ENCODE measurements around the gene EPHB1. TPM values are rescaled to one million over a fixed set of nuclear protein-coding genes. Genes with fewer than 3 reads are reported as not detected.

EPHB1 gene
- total and polyA plus RNA-seq, 2 experiments from 2014 or later: 0.45 to 1.7 TPM

- Histone ChIP-seq H3K27ac (no peak overlapping the region), H3K9me3 (ENCODE audit: low read depth) (no peaks in the 10 kb centered on the region), H3K27me3 (no peaks in the 10 kb centered on the region), H3K4me1 (ENCODE audit: low read depth) (no peaks in the 10 kb centered on the region), H3K36me3 (no peaks in the 10 kb centered on the region), H3K4me3 (no peak overlapping the region)
- TF ChIP-seq CTCF (IDR thresholded peaks at IDR 0.05; ENCODE audit: low read depth, low read length): no peak
- DNase-seq (ENCODE audit: low read depth in 1 of 2, low spot score in 1 of 2): no peak
These were observed 106.4 kb downstream of the EPHB1 start for GRCh38 chr3:134901461-134901860.

- H3K4me3 ChIP-seq: no peak overlapping the region
- H3K27me3 ChIP-seq: no peaks in the 10 kb centered on the region
- no peak for TF ChIP-seq CTCF (IDR thresholded peaks at IDR 0.05; ENCODE audit: low read depth, low read length)
- H3K27ac ChIP-seq: no peak overlapping the region
- DNase-seq (ENCODE audit: low read depth in 1 of 2, low spot score in 1 of 2): no peak
- H3K9me3 ChIP-seq (ENCODE audit: low read depth): no peaks in the 10 kb centered on the region
- H3K36me3 ChIP-seq: no peaks in the 10 kb centered on the region
- H3K4me1 ChIP-seq (ENCODE audit: low read depth): no peaks in the 10 kb centered on the region
These were observed 108.8 kb downstream of the EPHB1 start for GRCh38 chr3:134903837-134904236.

GRCh38 chr3:134904241-134904771 lies 109.2 kb downstream of the EPHB1 start:
- no peaks in the 10 kb centered on the region for H3K27me3 ChIP-seq
- H3K9me3 ChIP-seq (ENCODE audit: low read depth): no peaks in the 10 kb centered on the region
- no peak overlapping the region for H3K27ac ChIP-seq
- H3K36me3 ChIP-seq: no peaks in the 10 kb centered on the region
- H3K4me3 ChIP-seq: no peak overlapping the region
- no peak for TF ChIP-seq CTCF (IDR thresholded peaks at IDR 0.05; ENCODE audit: low read depth, low read length)
- no peaks in the 10 kb centered on the region for H3K4me1 ChIP-seq (ENCODE audit: low read depth)
- no peak for DNase-seq (ENCODE audit: low read depth in 1 of 2, low spot score in 1 of 2)

GRCh38 chr3:134904776-134905646 lies 110.0 kb downstream of the EPHB1 start:
- H3K9me3 ChIP-seq (ENCODE audit: low read depth): no peaks in the 10 kb centered on the region
- TF ChIP-seq CTCF (IDR thresholded peaks at IDR 0.05; ENCODE audit: low read depth, low read length): no peak
- no peak overlapping the region for H3K4me3 ChIP-seq
- DNase-seq (ENCODE audit: low read depth in 1 of 2, low spot score in 1 of 2): peak in 1 of 2 donors; percentile 24
- no peaks in the 10 kb centered on the region for H3K36me3 ChIP-seq
- H3K27me3 ChIP-seq: no peaks in the 10 kb centered on the region
- H3K27ac ChIP-seq: no peak overlapping the region
- no peaks in the 10 kb centered on the region for H3K4me1 ChIP-seq (ENCODE audit: low read depth)

GRCh38 chr3:134905647-134905935 lies 110.5 kb downstream of the EPHB1 start:
- TF ChIP-seq CTCF (IDR thresholded peaks at IDR 0.05; ENCODE audit: low read depth, low read length): no peak
- Histone ChIP-seq H3K27ac (no peak overlapping the region), H3K4me3 (no peak overlapping the region), H3K4me1 (ENCODE audit: low read depth) (no peaks in the 10 kb centered on the region), H3K36me3 (no peaks in the 10 kb centered on the region), H3K9me3 (ENCODE audit: low read depth) (no peaks in the 10 kb centered on the region), H3K27me3 (no peaks in the 10 kb centered on the region)
- DNase-seq (ENCODE audit: low read depth in 1 of 2, low spot score in 1 of 2): no peak

All from cardiac muscle cell (in vitro differentiated cells and primary cell).